Lung (tissue), 12 donors: Measurements from ENCODE around the gene MYNN. TPM values are rescaled to one million over a fixed set of nuclear protein-coding genes. Genes with fewer than 3 reads are reported as not detected.

Experiments
- ATAC-seq: fragments of 200-7000 bp; cut with Tn5 transposase; one replicate; pipeline ENCODE4 v1.9.1; 2020; ENCODE audit warnings: moderate number of reproducible peaks; ENCODE audit not compliant: insufficient read depth, low FRiP score
- DNase-seq, 3 donors: peaks; one replicate each; pipeline ENCODE4 v3.0.0-alpha.2; 2013 to 2017
- H3K27ac ChIP-seq, 2 donors: one replicate each; pipeline ENCODE4 v1.5.1; 2013; ENCODE audit warnings: mild to moderate bottlenecking in 2 of 2, moderate library complexity in 2 of 2, control low read depth in 1 of 2, inconsistent platforms in 1 of 2, low read depth in 1 of 2, low read length in 1 of 2
- H3K27me3 ChIP-seq, 3 donors: one replicate each; pipeline ENCODE4 v1.5.1; 2013; ENCODE audit warnings: low read length in 2 of 3; ENCODE audit not compliant: control insufficient read depth in 3 of 3, insufficient read depth in 3 of 3
- H3K36me3 ChIP-seq, 4 donors: one replicate each; pipeline ENCODE4 v1.5.1; 2013; ENCODE audit warnings: low read length in 4 of 4, mild to moderate bottlenecking in 1 of 4, moderate library complexity in 1 of 4; ENCODE audit not compliant: control insufficient read depth in 4 of 4, insufficient read depth in 4 of 4
- H3K4me1 ChIP-seq, 5 donors: one replicate each; pipeline ENCODE4 v1.5.1; 2013; ENCODE audit warnings: low read length in 5 of 5, mild to moderate bottlenecking in 2 of 5, moderate library complexity in 1 of 5; ENCODE audit not compliant: control insufficient read depth in 5 of 5, insufficient read depth in 5 of 5
- H3K4me3 ChIP-seq: one replicate; pipeline ENCODE4 v1.5.1; 2013; ENCODE audit warnings: mild to moderate bottlenecking, control low read depth, moderate library complexity
- H3K9ac ChIP-seq, 2 donors: one replicate each; pipeline ENCODE4 v1.5.1; 2013; ENCODE audit warnings: low read length in 2 of 2, control low read depth in 1 of 2; ENCODE audit not compliant: insufficient read depth in 1 of 2
- H3K9me3 ChIP-seq, 4 donors: one replicate each; pipeline ENCODE4 v1.5.1; 2013; ENCODE audit warnings: low read length in 3 of 4, mild to moderate bottlenecking in 1 of 4, moderate library complexity in 1 of 4; ENCODE audit not compliant: control insufficient read depth in 4 of 4, insufficient read depth in 3 of 4
- WGBS, 2 donors: extraction: QIAGEN DNeasy Blood & Tissue Kit; methylation state at CpG; one replicate each; pipeline ENCODE4 v1.1.7; 2013; 5-methylcytosine and 5-hydroxymethylcytosine counted together
- polyA plus RNA-seq, 2 donors: library from polyadenylated mRNA; stranded (reverse); fragments of 200-250 nt; gene quantifications; one replicate each; pipeline ENCODE4 v1.2.1, GENCODE V29; 2013
- total RNA-seq, 2 donors: library from RNA; depleted of rRNA in 1 of 2; stranded (reverse); fragments of >200 nt in 1 of 2; gene quantifications; one replicate each; pipeline ENCODE4 v1.2.1, GENCODE V29; 2014 to 2021
- TF ChIP-seq, protein P1 (sequence below): IDR thresholded peaks from 2 replicates; pipeline ENCODE4 v1.5.1; 2012; ENCODE audit warnings: mild to moderate bottlenecking; ENCODE audit errors: control extremely low read depth, extremely low read depth
- donor health status: control.
- donor health status: control.
- donor health status: Bipolar disorder and iron deficiency.
- donor health status: healthy.
- donor health status: DM: yes; HTN: yes; CAD: no.

The MYNN gene
- total and polyA plus RNA-seq, 4 donors, result 8.1 to 32.1 (median 10.0) TPM

DNA sequence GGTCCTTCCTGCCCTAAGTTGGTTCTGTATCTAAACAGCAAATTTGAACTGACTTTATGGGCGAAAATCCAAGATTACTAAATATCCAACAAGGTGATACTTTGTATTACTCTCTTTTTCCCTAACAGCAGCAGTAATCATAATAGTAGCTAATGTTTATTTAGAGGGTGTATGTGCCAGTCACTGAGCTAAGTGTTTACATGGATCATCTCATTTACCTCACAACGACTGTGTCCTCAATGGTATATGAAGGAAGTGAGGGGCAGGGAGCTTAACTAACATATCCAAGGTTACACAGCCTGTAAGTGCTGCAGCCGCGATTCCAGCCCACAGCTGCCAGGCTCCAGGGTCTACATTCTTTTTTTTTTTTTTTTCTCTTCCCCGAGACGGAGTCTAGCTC, 49.8 kb downstream of the MYNN start:
- TF ChIP-seq, protein P1, sequence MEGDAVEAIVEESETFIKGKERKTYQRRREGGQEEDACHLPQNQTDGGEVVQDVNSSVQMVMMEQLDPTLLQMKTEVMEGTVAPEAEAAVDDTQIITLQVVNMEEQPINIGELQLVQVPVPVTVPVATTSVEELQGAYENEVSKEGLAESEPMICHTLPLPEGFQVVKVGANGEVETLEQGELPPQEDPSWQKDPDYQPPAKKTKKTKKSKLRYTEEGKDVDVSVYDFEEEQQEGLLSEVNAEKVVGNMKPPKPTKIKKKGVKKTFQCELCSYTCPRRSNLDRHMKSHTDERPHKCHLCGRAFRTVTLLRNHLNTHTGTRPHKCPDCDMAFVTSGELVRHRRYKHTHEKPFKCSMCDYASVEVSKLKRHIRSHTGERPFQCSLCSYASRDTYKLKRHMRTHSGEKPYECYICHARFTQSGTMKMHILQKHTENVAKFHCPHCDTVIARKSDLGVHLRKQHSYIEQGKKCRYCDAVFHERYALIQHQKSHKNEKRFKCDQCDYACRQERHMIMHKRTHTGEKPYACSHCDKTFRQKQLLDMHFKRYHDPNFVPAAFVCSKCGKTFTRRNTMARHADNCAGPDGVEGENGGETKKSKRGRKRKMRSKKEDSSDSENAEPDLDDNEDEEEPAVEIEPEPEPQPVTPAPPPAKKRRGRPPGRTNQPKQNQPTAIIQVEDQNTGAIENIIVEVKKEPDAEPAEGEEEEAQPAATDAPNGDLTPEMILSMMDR, result no peak
- peaks cover 0 to 2% (median 0%) of the 10 kb centered on the region in 4 donors for H3K9me3 ChIP-seq
- 77 to 95% methylated on average over 6 of the region's 6 CpGs for WGBS, 2 donors

DNA sequence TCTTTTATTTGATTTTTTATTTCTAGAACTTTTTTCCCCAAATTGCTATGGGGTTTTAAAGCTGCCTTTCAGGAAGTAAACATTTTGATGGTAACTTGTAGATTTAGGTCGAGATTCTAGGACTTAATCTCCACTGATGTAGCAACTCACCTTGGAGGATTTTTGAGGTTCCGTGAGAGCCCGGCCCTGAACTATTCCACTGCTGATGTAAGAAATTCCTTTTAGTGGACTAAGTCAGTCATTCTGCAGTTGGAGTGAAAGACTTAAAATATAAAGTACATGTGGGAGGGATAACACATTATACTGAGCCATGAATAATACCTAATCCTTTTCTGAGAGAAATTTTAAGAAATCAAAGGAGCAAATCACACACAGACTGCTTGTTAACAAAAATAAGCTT, 52.1 kb downstream of the MYNN start:
- TF ChIP-seq, protein P1, result no peak
- ATAC-seq, result no peak
- WGBS, 2 donors, result 81 to 96% methylated on average over 3 of the region's 3 CpGs

More for the DNA sequence above, 49.8 kb downstream of the MYNN start:
- Histone ChIP-seq H3K27me3 (no peaks in the 10 kb centered on the region), H3K9ac (no peak overlapping the region), H3K4me3 (no peak overlapping the region), H3K36me3 (no peaks in the 10 kb centered on the region), H3K4me1 (no peaks in the 10 kb centered on the region), H3K27ac (no peak overlapping the region)
- ATAC-seq (no peak), DNase-seq (no peak)

DNA sequence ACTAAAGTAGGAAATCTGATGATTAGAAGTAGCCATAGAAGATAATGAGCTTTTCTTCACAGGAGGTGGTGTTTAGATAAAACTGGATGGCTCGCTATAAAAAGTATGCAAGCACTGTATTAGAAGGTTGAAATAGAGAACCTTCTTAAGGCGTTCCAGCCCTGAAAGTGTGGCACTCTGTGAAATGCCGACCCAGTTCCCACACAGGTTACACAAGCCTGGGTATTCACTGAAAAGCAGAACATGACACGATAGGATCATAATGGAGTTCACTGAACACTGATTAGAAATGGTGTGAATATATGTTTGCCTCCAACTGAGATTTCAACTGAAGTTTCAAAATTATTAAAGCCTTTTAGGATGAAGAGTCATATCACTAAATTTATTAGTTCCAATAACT, 54.5 kb downstream of the MYNN start:
- no peak overlapping the region for H3K4me3 ChIP-seq
- H3K4me1 ChIP-seq, result peaks cover 0 to 2% (median 0%) of the 10 kb centered on the region in 5 donors
- TF ChIP-seq, protein P1, result no peak
- H3K9me3 ChIP-seq, result no peaks in the 10 kb centered on the region
- DNase-seq (no peak), ATAC-seq (no peak)
- H3K9ac ChIP-seq, result no peak overlapping the region
- WGBS, 2 donors, result 50 to 79% methylated on average over 4 of the region's 4 CpGs
- H3K36me3 ChIP-seq, result no peaks in the 10 kb centered on the region
- H3K27me3 ChIP-seq, result no peaks in the 10 kb centered on the region
- no peak overlapping the region for H3K27ac ChIP-seq

More for the DNA sequence above, 52.1 kb downstream of the MYNN start:
- Histone ChIP-seq H3K9ac (no peak overlapping the region), H3K36me3 (no peaks in the 10 kb centered on the region), H3K4me1 (peaks cover 0 to 2% (median 0%) of the 10 kb centered on the region in 5 donors), H3K27me3 (no peaks in the 10 kb centered on the region), H3K4me3 (no peak overlapping the region), H3K9me3 (peaks cover 0 to 2% (median 0%) of the 10 kb centered on the region in 4 donors), H3K27ac (no peak overlapping the region)
- DNase-seq, result no peak

DNA sequence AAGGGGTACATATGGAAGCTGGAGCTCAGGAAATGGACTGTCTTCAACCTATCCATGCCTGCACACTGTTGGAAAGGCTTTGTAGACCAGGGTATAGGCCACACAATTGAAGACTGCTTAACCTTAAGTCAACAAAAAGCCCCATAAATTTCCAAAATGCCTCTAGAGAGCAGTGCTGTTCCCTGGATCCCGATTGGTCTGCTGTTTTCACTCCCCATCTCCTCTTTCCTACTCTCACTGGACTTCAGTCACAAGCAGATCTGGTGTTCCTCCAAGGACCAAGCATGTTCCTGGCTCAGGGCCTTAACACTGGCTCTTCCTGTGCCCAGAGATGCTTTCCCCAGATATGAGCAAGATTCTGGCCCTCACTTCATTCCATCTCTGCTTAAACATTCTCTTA, 62.3 kb downstream of the MYNN start:
- H3K9me3 ChIP-seq, result no peaks in the 10 kb centered on the region
- no peak overlapping the region for H3K27ac ChIP-seq
- no peaks in the 10 kb centered on the region for H3K36me3 ChIP-seq
- TF ChIP-seq, protein P1, result no peak
- no peak overlapping the region for H3K9ac ChIP-seq
- no peak overlapping the region for H3K4me3 ChIP-seq
- no peaks in the 10 kb centered on the region for H3K27me3 ChIP-seq
- H3K4me1 ChIP-seq, result peaks cover 0 to 8% (median 0%) of the 10 kb centered on the region in 5 donors
- no peak for DNase-seq
- ATAC-seq, result no peak
- 77 to 88% methylated on average over 1 of the region's 1 CpG for WGBS, 2 donors
